ENCODE data around the gene ANKS4B.

Gene ANKS4B

DNA sequence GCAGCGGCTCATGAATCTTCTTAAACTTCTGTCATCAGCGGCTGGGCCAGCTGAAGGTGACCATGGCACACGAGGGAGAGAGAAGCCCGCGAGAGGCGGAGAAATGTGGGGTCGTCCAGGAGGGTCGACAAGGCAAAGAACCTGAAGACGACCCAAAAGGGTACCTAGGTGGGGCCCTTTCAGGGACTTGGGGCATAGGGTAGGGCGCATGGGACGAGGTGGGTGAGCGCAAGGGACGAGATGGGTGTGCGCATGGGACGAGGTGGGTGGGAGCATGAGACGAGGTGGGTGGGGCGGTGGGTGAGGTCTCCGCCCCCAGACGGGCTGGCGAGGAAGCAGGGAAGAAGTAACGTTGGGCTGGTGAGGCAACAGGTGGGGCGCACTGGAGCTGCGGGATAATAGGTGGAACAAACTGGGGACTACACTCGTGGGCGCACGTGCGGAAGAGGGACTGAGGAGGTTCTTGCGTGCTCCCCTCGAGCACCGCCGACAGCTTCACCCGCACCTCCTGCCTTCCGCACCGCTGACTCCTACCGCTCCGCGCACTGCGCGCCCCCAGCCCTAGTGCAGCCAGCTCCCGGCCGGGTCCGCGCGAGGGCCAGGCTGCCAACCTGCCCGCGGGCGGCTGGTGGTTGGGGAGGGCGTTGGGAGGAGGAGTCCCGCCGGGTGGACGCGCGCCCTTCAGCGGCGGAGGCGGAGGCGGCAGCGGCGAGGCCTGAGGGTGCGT lies 67.8 kb downstream of the ANKS4B start:
- peak; percentile 87 for DNase-seq

DNA sequence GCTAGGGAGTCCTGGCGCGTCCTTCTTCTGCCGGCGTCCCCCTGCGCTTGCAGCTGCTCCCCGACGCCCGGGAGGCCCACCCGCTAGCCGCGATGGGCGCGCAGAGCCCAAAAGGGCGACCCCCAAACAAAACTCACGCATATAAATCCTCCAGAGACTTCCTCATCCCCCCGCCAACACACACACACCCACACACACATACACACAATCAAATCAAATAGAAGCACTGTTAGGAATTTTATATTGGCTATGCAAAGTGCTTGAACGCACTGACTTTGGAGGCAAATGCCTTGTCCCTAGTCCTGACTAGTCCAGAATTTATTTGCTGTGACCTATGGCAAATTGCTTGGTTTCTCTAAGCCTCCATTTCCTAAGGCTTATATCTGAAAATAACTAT lies 68.4 kb downstream of the ANKS4B start:
- no peak for DNase-seq

- DNase-seq: no peak
Observed at GRCh38 chr16:21302454-21302853, 69.0 kb downstream of the ANKS4B start.

DNA sequence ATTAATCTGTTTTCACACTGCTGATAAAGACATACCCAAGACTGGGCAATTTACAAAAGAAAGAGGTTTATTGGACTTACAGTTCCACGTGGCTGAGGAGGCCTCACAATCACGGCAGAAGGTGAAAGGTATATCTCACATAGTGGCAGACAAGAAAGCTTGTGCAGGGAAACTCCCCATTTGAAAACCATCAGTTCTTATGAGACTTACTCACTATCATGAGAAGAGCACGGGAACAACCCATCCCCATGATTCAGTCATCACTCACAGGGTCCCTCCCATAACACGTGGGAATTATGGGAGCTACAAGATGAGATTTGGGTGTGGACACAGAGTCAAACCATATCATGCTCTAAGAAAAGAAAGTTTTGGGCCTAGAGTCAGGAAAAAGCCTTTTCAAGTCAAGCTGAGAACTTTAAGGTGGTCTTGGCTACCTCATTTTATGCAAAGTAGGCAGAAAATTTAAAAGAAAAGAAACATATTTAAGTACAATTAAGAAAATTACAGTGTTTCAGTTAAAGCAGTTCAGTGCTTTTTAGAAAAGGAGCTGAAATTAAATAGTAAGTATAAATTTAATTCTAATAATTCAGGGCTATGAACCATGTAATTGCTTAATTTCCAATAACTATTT lies 69.5 kb downstream of the ANKS4B start:
- DNase-seq: no peak

Measured in NCI-H2171 (cell line).